ENCODE results near the gene SHISA6. TPM values are rescaled to one million over a fixed set of nuclear protein-coding genes. Genes with fewer than 3 reads are reported as not detected.

SHISA6 gene
- total RNA-seq, 1 experiment from 2014 or later = not detected

DNA sequence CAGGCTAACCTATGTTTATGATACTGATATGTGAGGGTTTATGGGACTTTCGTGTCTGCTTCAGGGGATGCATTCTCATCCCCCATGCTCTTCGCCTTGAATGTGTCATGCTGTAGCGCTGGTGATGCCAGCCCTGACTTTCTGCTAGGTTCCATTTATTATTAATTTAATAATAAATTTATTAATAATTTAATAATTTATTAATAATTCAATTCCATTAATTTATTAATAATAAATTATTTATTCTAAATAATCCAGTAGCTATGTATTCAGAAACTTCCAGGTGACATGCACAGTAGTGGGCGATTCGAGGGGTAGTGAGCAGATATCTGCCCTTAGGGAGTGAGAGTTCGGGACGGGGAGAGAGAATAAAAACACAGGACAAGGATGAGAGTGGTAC is 49.8 kb downstream of the SHISA6 start:
- ChIA-PET CTCF (no interaction called here), POLR2A (interaction anchor here (0.5 kb wide), 1 partner anchor 26 kb away, joined by 3 read pairs; no protein-coding TSS in a partner anchor)
- Histone ChIP-seq H3K4me1 (ENCODE audit: control insufficient read depth, insufficient read depth, low read length) (no peaks in the 10 kb centered on the region), H3K36me3 (ENCODE audit: control insufficient read depth, insufficient read depth, low read length) (no peaks in the 10 kb centered on the region), H3K4me3 (ENCODE audit: low read depth in 2 of 2, low read length in 2 of 2) (no peak overlapping the region), H3K27ac (ENCODE audit: low read length) (no peak overlapping the region), H3K27me3 (ENCODE audit: control insufficient read depth, insufficient read depth, low read length) (no peaks in the 10 kb centered on the region), H3K9me3 (ENCODE audit: control insufficient read depth, insufficient read depth, low read depth, low read length) (no peaks in the 10 kb centered on the region)
- DNase-seq (ENCODE audit: low read depth, low spot score) (no peak), ATAC-seq (no peak)
- in situ Hi-C loops (cut with HindIII; ENCODE audit: low pct_unique_long_range_greater_than_20kb, low sequenced_read_pairs) = no loop called here
- intact Hi-C loops (cut with micrococcal nuclease; ENCODE audit: unreplicated experiment) = no loop called here
- no TSS peak for BruUV-seq (replicated peaks)
- TF ChIP-seq TCF7L2 (IDR thresholded peaks at IDR 0.05; ENCODE audit: low read depth, low read length) (no peak), POLR2AphosphoS5 (IDR thresholded peaks at IDR 0.05; ENCODE audit: low read depth, low read length) (no peak), REST (IDR thresholded peaks at IDR 0.05; ENCODE audit: insufficient read depth in 1 of 2, low read depth in 2 of 2, low read length in 1 of 2) (no peak)

DNA sequence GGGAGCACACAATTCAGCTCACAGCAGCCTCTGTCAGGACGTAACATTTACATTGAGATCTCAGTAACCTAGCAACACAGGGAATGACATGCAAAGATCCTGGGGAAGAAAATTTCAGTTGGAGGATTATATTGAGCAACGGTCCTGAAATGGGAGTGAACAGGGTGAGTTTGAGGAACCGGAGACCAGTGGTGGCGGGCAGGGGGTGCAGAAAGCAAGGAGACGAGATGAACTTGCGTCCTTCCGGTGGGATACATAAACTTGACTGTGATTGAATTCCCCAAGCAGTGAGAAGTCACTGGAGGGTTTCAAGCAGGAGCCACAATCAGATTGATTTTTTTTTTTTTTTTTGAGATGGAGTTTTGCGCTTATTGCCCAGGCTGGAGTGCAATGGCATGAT is 51.5 kb downstream of the SHISA6 start:
- CTCF ChIA-PET = no interaction called here
- Histone ChIP-seq H3K27me3 (ENCODE audit: control insufficient read depth, insufficient read depth, low read length) (no peaks in the 10 kb centered on the region), H3K4me1 (ENCODE audit: control insufficient read depth, insufficient read depth, low read length) (no peaks in the 10 kb centered on the region), H3K4me3 (ENCODE audit: low read depth in 2 of 2, low read length in 2 of 2) (no peak overlapping the region), H3K27ac (ENCODE audit: low read length) (no peak overlapping the region), H3K36me3 (ENCODE audit: control insufficient read depth, insufficient read depth, low read length) (no peaks in the 10 kb centered on the region), H3K9me3 (ENCODE audit: control insufficient read depth, insufficient read depth, low read depth, low read length) (no peaks in the 10 kb centered on the region)
- no peak for DNase-seq (ENCODE audit: low read depth, low spot score)
- in situ Hi-C loops (cut with HindIII; ENCODE audit: low pct_unique_long_range_greater_than_20kb, low sequenced_read_pairs) = no loop called here
- no peak for TF ChIP-seq REST (IDR thresholded peaks at IDR 0.05; ENCODE audit: insufficient read depth in 1 of 2, low read depth in 2 of 2, low read length in 1 of 2)
- TF ChIP-seq POLR2AphosphoS5 (IDR thresholded peaks at IDR 0.05; ENCODE audit: low read depth, low read length) = no peak
- no peak for TF ChIP-seq TCF7L2 (IDR thresholded peaks at IDR 0.05; ENCODE audit: low read depth, low read length)
- TF ChIP-seq, protein P1, sequence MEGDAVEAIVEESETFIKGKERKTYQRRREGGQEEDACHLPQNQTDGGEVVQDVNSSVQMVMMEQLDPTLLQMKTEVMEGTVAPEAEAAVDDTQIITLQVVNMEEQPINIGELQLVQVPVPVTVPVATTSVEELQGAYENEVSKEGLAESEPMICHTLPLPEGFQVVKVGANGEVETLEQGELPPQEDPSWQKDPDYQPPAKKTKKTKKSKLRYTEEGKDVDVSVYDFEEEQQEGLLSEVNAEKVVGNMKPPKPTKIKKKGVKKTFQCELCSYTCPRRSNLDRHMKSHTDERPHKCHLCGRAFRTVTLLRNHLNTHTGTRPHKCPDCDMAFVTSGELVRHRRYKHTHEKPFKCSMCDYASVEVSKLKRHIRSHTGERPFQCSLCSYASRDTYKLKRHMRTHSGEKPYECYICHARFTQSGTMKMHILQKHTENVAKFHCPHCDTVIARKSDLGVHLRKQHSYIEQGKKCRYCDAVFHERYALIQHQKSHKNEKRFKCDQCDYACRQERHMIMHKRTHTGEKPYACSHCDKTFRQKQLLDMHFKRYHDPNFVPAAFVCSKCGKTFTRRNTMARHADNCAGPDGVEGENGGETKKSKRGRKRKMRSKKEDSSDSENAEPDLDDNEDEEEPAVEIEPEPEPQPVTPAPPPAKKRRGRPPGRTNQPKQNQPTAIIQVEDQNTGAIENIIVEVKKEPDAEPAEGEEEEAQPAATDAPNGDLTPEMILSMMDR (IDR thresholded peaks at IDR 0.05) = no peak
- no peak for TF ChIP-seq SIN3A (IDR thresholded peaks at IDR 0.05; ENCODE audit: borderline replicate concordance, insufficient read depth, low read depth, low read length)
- ATAC-seq = no peak
- intact Hi-C loops (cut with micrococcal nuclease; ENCODE audit: unreplicated experiment) = no loop called here
- POLR2A ChIA-PET = no interaction called here
- BruUV-seq (replicated peaks) = no TSS peak

Data from Panc1 (cell line).